ENCODE data around the gene AAGAB.

AAGAB gene

GRCh38 chr15:67185051-67185450, 69.4 kb downstream of the AAGAB start:
- H3K4me3 ChIP-seq (replicated peaks; ENCODE audit: low read depth, low read length): no peak overlapping the region
- no peaks in the 10 kb centered on the region for H3K27me3 ChIP-seq (replicated peaks; ENCODE audit: control insufficient read depth, insufficient read depth, low read length)
- no peak for DNase-seq (ENCODE audit: extremely low read depth, insufficient read length)
- TF ChIP-seq CTCF (IDR thresholded peaks at IDR 0.05; ENCODE audit: insufficient read depth, low read length, poor library complexity, severe bottlenecking): no peak
- peaks cover 16% of the 10 kb centered on the region for H3K36me3 ChIP-seq (ENCODE audit: control insufficient read depth, insufficient read depth, low read length)

GRCh38 chr15:67184208-67184925, 70.1 kb downstream of the AAGAB start:
- no peak for DNase-seq (ENCODE audit: extremely low read depth, insufficient read length)
- Histone ChIP-seq H3K27me3 (replicated peaks; ENCODE audit: control insufficient read depth, insufficient read depth, low read length) (no peaks in the 10 kb centered on the region), H3K36me3 (ENCODE audit: control insufficient read depth, insufficient read depth, low read length) (peaks cover 16% of the 10 kb centered on the region), H3K4me3 (replicated peaks; ENCODE audit: low read depth, low read length) (no peak overlapping the region)
- TF ChIP-seq CTCF (IDR thresholded peaks at IDR 0.05; ENCODE audit: insufficient read depth, low read length, poor library complexity, severe bottlenecking): no peak

GRCh38 chr15:67183443-67184169, 70.9 kb downstream of the AAGAB start:
- H3K4me3 ChIP-seq (replicated peaks; ENCODE audit: low read depth, low read length): no peak overlapping the region
- no peaks in the 10 kb centered on the region for H3K27me3 ChIP-seq (replicated peaks; ENCODE audit: control insufficient read depth, insufficient read depth, low read length)
- H3K36me3 ChIP-seq (ENCODE audit: control insufficient read depth, insufficient read depth, low read length): peaks cover 13% of the 10 kb centered on the region
- DNase-seq (ENCODE audit: extremely low read depth, insufficient read length): no peak
- TF ChIP-seq CTCF (IDR thresholded peaks at IDR 0.05; ENCODE audit: insufficient read depth, low read length, poor library complexity, severe bottlenecking): no peak

GRCh38 chr15:67181221-67181639, 73.2 kb downstream of the AAGAB start:
- TF ChIP-seq CTCF (IDR thresholded peaks at IDR 0.05; ENCODE audit: insufficient read depth, low read length, poor library complexity, severe bottlenecking): no peak
- H3K4me3 ChIP-seq (replicated peaks; ENCODE audit: low read depth, low read length): no peak overlapping the region
- peaks cover 9% of the 10 kb centered on the region for H3K36me3 ChIP-seq (ENCODE audit: control insufficient read depth, insufficient read depth, low read length)
- no peak for DNase-seq (ENCODE audit: extremely low read depth, insufficient read length)
- no peaks in the 10 kb centered on the region for H3K27me3 ChIP-seq (replicated peaks; ENCODE audit: control insufficient read depth, insufficient read depth, low read length)

- no peak for DNase-seq (ENCODE audit: extremely low read depth, insufficient read length)
- Histone ChIP-seq H3K4me3 (replicated peaks; ENCODE audit: low read depth, low read length) (no peak overlapping the region), H3K27me3 (replicated peaks; ENCODE audit: control insufficient read depth, insufficient read depth, low read length) (no peaks in the 10 kb centered on the region), H3K36me3 (ENCODE audit: control insufficient read depth, insufficient read depth, low read length) (peaks cover 10% of the 10 kb centered on the region)
- TF ChIP-seq CTCF (IDR thresholded peaks at IDR 0.05; ENCODE audit: insufficient read depth, low read length, poor library complexity, severe bottlenecking): no peak
Observed at GRCh38 chr15:67180514-67181191, 73.8 kb downstream of the AAGAB start.
